Epithelial cell of esophagus (primary cell): ENCODE results near the gene AP1G2.

Experiments
- DNase-seq: peaks from one replicate; pipeline ENCODE4 v3.0.0; 2010; ENCODE audit warnings: low read depth
- H3K4me3 ChIP-seq: 2 replicates; pipeline ENCODE4 v1.5.1; 2011; ENCODE audit warnings: mild to moderate bottlenecking, low read length, control low read depth
- TF ChIP-seq, protein P1 (sequence below): IDR thresholded peaks from 2 replicates; pipeline ENCODE4 v1.5.1; 2011; ENCODE audit warnings: low read depth, mild to moderate bottlenecking, low read length, control low read depth, inconsistent platforms; ENCODE audit not compliant: insufficient read depth; ENCODE audit errors: missing control alignments

The AP1G2 gene

DNA sequence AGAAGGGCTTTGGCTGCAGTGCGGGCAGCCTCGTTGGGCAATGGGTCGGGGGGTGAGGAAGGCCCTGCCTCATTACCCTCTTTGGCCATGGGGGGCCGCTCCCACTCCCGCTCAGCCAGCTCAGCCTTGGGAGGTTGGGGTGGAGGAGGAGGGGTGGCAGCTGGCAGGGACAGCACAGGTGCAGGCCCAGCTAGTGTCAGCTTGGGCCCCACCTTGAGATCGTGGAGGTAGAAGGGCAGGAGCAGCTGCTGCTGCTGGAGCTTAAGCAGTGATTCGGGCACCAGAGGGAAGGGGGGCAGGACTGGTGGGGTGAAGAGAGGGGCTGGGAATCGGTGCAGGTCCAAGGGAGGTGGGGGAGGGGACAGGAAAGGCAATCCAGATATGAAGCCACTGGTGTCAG, 42.0 kb downstream of the AP1G2 start:
- no peak for DNase-seq
- TF ChIP-seq, protein P1, sequence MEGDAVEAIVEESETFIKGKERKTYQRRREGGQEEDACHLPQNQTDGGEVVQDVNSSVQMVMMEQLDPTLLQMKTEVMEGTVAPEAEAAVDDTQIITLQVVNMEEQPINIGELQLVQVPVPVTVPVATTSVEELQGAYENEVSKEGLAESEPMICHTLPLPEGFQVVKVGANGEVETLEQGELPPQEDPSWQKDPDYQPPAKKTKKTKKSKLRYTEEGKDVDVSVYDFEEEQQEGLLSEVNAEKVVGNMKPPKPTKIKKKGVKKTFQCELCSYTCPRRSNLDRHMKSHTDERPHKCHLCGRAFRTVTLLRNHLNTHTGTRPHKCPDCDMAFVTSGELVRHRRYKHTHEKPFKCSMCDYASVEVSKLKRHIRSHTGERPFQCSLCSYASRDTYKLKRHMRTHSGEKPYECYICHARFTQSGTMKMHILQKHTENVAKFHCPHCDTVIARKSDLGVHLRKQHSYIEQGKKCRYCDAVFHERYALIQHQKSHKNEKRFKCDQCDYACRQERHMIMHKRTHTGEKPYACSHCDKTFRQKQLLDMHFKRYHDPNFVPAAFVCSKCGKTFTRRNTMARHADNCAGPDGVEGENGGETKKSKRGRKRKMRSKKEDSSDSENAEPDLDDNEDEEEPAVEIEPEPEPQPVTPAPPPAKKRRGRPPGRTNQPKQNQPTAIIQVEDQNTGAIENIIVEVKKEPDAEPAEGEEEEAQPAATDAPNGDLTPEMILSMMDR = no peak
- no peak overlapping the region for H3K4me3 ChIP-seq

DNA sequence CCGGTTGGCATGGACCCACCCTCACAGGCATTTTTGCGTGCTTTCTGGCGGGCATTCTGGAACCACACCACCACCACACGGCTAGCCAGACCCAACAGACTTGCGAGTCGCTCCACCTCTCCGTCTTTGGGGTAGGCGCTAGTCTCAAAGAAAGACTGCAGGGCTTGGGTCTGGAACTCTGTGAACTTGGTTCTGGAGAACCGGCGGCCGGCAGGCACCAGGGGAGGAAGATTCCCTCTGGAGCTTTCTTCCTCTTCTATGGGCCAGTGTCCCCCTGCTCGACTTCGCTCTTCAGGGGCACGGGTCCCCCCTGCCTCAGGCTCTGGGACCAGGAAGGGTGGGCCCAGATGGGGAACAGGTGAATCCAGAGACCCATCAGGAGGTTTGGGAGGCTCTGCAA, 42.6 kb downstream of the AP1G2 start:
- DNase-seq = no peak
- TF ChIP-seq, protein P1 = no peak
- H3K4me3 ChIP-seq = no peak overlapping the region

DNA sequence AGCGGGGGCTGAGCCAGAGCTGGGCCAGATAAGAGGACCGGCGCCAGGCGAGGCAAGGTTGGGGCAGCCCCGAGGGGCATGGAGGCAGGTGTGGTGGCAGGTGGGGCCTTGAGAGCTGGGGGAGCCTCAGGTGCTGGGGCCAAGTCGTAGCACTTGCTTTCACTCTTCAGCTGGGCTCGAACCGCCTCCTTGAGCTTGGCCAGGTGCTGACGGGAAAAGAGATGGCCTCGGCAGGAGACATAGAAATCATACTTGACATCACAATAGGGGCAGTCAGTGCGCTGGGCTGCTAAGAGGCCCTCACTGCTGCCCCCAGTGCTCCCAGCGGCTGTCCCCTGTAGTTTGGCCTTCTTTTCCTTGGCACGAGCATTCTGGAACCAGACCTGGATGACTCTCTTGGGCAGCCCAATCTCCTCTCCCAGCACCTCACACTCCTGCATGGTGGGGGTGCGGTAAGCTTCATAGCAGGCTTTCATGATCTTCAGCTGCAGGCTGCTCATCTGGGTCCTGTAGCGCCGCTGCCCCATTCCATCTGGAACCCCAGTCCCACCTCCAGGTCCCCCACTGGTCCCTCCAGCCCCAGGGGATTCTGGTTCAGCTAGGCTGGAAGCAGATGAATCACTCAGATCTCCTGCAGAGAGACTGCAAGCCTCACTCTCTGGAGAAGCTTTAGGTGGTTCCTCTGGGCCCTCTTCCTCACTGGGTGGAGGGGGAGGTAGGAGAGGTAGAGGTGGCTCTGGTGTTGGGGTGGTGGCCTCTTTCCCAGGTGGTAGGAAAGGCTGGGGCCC, 44.2 kb downstream of the AP1G2 start:
- DNase-seq = no peak
- TF ChIP-seq, protein P1 = no peak
- no peak overlapping the region for H3K4me3 ChIP-seq

DNA sequence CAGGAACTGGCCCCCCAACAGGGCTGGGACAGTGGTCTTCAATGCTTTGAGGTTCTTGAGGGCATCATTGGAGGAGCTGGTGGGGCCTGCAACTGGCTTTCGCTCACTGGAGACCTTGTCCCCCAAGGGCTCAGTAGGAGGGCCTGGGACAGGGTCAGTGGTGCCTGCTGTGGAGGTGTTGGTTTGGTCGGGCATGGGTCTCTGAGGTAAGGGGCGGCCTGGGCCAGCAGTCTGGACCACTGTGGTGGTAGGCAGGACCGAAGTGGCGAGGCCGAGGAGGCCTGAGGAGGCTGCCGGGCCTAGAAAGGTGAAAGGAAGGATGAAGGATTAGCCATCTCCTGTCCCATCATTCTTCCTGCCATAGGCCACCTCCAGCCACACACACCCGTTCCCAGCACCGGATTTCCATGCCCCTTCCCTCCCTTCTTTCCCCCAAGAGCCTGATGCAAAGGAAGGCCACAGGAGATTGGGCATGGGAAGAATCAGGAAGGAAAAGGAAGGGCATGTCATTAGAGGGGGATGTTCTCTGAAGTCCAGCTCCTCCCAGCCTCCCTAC, 44.9 kb downstream of the AP1G2 start:
- no peak for DNase-seq
- TF ChIP-seq, protein P1 = no peak

DNA sequence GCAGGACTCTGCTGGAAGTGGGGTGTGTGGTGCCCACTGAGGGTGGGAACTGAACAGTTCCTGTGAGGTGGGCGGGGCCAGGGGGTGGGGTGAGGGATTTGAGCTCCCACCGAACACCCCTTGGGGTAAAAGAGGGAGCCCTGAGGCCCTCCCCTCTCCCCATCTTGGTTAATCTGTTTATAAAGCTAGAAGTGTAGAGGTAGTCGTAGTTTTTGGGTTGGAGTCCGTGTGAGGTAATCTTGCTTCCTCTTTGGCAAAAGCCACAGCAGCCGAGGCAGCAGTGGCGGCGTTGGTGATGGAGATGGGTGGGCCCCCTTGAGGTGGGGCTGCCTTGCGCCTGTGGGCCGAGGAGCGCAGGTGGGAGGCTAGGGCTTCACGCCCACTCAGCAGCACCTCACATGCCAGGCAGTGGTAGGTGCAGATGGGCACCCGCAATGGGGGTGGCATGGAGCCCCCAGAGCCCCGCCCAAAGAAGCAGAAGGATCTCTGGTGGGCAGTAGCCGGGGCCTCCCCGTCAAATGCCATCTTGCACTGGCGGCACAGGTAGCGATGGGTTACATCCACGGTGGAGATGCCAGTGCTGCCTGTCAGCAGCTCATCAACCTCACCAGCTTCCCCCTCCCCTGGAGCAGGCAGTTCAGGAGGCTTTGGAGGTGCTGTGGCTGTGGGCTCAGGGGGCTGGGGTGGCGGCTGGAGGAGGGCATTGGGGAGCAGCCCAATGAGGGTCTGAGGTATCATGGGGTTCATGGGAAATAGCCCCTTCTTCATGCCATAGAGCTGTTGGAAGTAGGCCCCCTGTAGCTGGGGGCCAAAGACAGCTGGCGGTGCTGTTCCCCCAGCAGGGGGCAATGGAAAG, 45.6 kb downstream of the AP1G2 start:
- H3K4me3 ChIP-seq = no peak overlapping the region
- DNase-seq = no peak
- TF ChIP-seq, protein P1 = no peak

More for the DNA sequence above, 44.9 kb downstream of the AP1G2 start:
- H3K4me3 ChIP-seq = no peak overlapping the region

DNA sequence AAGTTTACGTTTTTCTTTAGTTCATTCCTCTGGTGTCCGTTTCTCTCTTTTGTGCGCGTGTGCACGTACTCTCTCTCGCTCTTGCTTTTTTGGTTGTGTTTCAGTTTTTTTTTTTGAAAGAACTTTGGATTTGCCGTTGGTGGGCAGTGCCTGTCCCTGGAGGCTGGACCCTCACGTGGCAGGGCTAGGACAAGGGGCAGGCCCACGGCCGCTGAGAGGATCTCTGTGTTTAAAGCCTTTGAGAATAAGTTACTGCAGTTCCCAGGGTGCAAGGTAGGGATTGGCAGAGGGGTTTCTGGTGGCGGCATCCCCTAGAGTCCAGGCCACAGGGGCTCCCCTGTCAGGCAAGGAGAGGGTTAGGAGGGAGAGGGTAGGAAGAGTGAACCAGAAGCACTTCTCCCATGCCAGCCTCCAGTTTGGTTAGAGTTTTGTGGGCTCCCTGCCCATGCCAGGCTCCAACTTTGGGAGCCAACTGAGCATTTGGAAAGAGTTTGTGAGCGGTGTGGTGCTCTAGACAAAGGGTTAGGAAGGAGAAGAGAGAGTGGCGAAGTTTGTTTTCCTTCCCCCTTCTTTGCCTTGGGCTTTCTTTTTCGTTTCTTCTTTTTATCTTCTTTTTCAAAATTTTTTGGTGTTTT, 46.6 kb downstream of the AP1G2 start:
- no peak overlapping the region for H3K4me3 ChIP-seq
- DNase-seq = no peak
- TF ChIP-seq, protein P1 = no peak
